Pulmonary artery endothelial cell (primary cell): ENCODE data around the gene HPSE2. TPM values are rescaled to one million over a fixed set of nuclear protein-coding genes. Genes with fewer than 3 reads are reported as not detected.

Experiments used
- DNase-seq: peaks from one replicate; pipeline ENCODE4 v3.0.0-alpha.2; 2011; ENCODE audit warnings: low read depth, low spot score
- total RNA-seq: library from RNA; depleted of rRNA; stranded (reverse); fragments of >200 nt; gene quantifications from 2 replicates; pipeline ENCODE4 v1.2.3, GENCODE V29; 2014

Gene HPSE2
- total RNA-seq, 1 donor from 2014 or later = not detected

DNA sequence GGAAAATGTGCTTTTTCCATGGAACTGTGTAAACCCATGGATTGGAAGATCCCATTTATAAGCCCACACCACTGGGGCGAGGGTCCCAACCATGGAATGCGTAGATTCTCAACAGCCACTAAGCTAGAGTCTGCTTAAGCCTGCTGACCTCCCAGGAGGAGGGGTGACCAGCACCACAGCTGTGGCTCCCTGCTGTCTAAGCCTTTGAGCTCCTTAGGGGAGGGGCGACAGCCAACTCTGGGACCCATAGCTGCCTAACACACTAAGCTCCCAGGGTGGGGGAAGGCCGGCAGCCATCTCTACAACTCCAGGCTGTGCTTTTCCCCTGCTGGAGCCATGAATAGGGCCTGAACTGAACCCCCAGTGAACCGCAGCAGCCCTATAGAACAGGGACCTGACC, 539.1 kb downstream of the HPSE2 start:
- DNase-seq = no peak

DNA sequence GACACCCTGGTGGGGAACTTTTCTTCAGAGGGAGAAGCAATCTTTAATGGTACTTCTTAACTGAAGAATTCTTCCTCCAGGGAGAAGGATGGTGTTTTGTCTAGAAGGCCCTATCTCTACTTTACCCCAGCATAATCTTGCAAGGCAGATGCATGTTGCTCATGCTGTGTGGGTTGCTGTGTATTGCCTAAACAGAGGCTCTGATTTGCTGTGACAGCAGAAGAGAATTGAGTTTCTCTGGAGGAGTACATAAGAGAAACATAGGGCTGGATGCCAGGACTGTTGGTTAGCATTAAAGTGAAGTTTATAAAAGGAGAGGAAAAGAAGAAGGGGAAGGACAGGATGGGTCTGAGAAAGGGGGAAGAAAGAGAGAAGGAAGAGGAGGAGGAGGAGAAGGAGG, 540.8 kb downstream of the HPSE2 start:
- DNase-seq = no peak

DNA sequence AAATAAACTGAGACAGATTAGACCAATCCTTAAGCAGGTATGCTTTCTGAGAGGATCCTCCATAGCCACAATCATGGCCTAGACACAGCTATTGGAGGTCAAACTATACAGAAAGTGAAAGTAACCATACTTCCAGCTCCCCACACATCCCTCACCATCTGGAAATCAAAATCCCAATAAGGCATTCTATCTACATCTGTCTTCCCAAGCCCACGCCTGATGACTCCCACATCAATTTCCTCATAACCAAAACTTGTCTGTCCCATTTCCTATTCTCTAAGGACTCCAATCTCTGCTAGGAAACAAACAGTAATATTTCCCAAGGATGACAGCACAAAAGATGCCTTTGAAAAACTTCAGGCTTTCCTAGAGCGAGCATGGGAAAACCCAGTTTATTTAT, 541.6 kb downstream of the HPSE2 start:
- DNase-seq = no peak

DNA sequence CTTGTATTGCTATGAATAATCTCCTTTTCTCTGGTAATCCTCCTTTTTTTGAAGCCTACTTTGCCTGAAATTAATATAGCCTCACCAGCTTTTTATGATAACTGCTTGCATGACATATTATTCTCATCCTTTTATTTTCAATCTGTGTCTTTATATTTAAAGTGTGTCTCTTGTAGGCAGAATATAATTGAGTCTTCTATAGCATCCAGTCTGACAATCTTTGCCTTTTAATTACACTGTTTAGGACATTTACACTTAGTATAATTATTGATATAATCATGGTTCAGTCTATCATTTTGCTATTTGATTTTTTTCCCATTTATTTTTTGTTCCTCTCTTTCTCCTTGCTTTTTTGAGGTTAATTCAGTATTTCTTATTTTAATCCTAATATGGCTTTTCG, 548.0 kb downstream of the HPSE2 start:
- no peak for DNase-seq

DNA sequence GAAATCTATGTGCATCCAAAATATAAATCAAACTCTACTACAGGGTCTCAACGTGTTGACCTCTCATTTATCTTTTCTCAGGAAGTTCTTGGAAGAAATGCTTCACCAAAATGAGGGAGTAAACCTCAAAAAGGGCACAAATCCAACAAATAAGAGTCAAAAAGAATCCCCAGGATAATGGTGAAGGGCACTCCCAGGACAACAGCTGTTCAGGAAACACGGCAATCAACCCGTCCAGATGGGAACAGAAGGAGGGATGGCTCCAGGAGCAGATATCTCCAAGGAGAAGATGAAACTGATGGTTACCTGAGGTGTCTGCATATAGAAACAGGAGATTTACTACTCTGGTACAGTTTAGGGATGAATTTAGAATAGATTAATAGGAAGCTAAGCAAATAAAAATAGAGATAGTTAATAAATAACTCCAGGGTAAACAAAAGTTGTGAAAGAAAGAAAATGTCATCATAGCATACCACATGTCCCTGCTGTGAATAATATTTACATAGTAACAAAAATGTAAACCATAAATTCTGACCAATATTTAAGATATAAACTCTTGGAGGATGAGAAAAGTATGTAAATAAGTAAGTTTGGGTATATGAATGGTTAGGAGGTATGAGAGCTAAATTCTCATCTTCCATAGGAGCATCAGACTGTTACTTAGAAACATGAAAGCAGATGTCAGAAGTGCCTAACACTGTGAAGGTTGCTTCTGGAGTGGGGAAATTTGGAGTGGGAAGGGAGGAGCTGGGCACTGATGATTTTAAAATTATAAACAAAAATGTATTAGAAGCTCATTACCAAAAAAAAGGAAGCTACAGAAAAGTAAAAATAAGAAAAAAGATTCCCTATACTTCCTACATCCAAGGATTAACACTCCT, 551.4 kb downstream of the HPSE2 start:
- no peak for DNase-seq

DNA sequence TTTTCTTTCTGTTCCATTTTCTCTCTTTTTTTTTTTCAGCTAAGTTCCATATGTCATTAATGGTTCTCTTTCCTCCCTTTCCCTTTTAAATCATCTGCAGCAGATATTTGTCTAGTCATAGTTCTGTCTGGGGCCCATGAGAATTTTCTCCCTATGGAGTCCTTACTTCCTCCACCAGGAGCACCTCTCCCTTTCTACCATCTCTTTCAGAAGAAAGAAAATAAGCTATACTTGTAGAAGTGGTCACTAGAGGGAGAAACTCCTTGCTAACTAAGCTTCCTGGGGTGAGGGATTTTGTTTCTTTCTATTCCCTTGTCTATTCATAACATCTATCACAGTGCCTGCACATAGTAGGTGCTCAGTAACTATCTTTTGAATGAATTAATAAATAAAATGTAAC, 558.8 kb downstream of the HPSE2 start:
- DNase-seq = no peak

DNA sequence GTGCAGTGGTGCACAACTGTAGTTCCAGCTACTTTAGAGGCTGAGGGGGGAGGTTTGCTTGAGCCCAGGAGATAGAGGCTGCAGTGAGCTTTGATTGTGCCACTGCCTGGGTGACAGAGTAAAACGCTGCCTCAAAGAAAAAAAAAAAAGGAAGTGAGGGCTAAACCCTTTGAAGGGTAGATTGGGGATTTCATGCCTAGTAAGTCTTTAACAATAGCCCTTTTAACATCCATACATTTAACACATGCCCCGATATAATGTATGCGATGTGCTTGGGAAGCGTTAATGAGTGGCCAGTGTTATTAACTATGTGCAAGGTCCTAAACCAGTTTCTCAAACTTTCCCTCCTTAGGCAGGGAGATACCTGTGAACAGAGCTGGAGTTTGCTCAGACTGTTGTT, 559.8 kb downstream of the HPSE2 start:
- no peak for DNase-seq

DNA sequence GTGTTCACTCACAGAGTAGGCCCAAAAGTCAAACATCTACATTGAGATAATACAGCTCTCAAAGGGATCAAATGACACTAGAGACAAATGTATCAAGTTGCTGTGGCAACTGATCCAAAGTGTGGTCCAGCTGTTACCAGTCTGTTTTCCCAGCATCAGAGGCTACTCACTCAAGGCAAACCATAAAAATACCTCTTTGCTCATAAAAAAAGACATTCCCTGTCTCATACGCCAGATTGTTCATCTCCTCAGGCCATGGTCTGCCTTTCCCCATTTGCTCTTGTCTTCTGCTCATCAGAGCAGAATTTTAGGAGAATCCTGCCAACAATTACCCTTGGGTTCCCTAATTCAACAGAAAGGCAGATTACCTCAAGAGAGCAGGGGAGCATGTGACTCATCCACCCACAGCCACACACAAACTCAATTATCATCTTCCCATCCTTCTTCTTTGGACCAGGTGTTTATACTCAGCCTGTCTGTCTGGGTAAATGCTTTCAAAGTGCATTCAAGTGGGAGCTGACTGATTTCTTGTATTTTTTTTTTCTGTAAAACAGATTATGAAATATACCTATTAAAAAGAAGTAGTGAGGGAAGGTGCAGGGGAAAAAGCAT, 562.4 kb downstream of the HPSE2 start:
- no peak for DNase-seq

DNA sequence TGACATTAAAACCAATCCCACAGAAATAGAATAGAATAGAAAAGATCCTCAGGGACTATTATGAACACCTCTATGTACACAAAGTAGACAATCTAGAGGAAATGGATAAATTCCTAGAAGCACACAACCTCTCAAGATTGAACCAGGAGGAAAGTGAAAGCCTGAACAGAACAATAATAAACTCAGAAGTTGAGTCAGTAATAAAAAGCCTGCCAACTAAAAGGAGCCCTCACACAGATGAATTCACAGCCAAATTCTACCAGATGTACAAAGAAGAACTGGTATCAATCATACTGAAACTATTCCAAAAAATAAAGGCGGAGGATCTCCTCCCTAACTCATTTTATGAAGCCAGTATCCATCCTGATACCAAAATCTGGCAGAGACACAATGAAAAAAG, 568.6 kb downstream of the HPSE2 start:
- DNase-seq = no peak

DNA sequence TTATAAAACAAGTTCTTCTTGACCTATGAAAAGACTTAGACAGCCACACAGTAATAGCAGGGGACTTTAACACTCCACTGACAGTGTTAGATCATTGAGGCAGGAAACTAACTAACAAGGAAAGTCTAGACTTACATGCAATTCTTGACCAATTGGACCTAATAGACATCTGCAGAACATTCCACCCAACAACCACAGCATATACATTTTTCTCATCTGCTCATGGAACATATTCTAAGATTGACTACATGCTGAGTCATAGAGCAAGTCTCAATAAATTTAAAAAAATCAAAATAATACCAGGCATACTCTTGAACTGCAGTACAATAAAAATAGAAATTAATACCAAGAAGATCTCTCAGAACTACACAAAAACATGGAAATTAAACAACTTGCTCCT, 569.4 kb downstream of the HPSE2 start:
- DNase-seq = no peak

DNA sequence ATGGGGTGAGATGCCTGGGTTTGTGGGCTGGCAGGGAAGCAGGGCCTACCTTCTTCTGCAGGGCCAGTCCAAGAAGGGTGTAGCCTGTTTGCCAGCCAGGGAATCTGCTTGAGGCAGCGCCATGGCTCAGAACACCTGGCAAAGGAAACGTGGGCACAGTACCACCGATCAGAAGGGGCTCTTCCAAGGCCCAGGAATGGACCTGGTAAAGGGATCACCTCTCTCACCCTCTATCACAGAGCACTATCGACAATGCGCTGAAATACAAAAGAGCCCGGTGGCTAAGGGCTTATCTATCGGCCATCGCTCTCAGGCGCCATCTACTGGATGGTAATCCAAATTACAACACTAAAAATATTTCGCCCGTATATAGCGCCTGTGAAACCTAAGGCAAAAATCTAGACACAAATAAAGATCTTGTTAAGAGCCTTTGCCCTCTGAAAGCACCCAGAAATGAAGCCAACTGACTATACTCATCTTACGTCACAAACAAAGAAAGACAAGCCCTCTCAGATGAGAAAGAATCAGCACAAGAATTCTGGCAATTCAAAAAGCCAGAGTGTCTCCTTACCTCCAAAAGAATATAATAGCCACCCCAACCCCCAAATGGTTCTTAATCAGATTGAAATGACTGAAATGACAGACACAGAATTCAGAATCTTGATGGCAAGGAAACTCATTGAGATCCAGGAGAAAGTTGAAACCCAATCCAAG, 571.2 kb downstream of the HPSE2 start:
- DNase-seq = no peak

DNA sequence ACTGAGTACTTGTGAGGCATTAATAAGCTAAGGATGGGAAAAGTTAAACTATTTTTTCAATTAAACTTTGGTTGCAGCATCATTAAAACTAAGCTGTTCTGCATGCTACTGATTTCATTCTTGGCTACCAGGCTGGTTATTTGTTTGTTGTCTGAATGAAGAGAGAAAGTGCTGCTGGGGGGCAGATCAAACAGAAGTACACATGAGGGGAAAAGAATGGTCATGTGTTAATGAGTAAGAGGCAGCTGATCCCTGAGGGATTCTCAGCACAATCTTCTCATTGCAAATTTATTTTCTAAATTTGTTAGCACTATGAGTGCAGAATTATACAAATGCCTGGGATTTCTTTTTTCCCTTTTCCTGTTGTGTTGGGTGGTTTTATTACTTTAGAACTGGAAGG, 575.7 kb downstream of the HPSE2 start:
- DNase-seq = no peak

DNA sequence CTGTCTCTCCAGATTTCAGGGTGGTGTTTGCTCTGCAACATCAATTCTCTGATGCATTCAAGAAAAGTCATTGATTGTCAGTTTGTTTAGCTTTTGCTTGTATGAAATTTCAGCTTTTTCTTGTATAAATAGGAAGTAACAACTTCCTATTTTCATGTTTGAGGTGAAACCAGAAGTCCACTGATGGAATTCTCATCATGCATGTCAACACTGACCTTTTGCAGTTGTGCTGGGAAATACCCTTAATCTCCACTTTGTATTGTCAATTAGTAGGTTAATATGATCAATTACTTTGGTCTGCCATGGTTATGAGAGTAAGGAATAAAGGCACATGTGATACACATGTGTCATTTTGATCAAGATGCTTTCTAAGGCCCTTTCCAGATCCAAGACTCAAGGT, 580.2 kb downstream of the HPSE2 start:
- no peak for DNase-seq

DNA sequence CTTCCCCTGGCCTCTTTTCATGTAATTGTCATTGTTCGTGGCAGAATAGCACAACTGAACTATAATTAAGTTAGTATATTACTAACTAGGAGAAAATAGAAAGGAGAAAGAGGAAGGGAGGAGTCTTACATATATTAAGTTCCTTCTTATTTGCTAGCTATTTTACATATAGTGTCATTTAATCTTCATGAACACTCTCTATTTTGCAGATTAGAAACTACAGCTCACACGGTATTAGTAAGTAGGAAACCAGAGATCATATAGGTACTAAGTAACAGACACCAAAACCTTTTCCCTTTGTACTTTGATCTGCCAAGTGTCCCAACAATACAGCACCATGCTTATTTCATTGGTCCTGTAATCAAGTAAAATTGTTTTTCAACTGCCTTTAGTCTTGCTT, 586.5 kb downstream of the HPSE2 start:
- DNase-seq = no peak

DNA sequence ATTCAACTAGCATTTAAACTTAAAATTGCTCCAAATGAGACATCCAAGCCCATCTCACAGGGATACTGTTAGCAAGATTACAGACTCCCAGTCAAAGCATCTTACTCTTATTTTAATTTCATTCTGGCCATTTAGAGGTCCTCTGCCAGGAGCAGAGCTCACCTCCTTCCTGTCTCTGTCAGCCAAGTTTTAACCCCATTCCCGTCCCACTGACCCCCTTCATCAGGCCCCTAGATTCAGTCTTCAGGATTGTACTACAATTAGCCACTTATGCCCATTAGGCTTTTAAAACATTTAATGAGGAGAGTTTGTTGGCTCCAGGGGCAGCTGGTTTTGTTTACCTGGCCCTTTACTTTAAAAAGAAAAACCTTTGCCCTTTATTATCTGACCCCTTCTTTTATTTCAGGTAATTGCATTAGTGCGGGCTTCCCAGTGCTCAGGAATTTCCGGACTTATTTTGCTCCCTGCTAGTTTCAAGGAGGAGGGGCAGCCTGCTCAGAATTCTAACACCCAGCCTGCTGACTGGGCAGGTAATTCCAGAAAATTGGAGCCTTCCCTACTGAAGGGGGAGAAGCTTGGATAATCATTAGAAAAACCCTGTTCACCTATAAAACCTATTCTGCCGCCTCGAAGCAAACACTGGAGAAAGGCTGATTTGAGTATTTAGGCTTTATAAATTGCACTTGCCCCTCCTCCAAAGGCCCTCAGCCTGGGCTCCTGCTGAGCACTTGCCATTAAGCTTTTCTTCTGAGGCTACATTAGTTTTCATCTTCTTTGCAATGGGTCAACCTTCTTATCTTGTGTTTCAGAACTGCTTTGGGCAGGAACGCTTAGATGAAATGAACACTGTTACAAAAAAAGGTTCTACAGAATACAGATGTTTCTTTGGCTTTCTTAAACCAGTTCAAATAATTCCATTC, 588.4 kb downstream of the HPSE2 start:
- DNase-seq = no peak

DNA sequence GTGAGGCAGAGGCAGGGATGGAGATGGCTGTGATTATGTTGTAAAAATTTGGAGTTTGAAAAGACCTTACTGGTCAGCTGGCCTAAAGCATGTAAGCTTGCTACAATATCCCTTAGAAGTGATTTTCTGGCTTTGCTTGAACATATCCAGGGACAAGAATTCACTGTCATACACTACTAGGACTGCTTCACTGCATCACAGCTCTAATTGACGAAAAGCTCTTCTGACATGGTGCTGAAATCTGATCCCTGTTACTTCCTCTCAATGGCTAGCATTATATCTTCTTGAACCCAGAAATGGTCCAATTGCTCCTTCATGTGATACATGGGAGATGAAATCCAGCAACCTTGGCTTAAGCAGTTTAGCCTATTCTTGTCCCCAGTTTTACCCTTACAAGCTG, 591.2 kb downstream of the HPSE2 start:
- DNase-seq = no peak

DNA sequence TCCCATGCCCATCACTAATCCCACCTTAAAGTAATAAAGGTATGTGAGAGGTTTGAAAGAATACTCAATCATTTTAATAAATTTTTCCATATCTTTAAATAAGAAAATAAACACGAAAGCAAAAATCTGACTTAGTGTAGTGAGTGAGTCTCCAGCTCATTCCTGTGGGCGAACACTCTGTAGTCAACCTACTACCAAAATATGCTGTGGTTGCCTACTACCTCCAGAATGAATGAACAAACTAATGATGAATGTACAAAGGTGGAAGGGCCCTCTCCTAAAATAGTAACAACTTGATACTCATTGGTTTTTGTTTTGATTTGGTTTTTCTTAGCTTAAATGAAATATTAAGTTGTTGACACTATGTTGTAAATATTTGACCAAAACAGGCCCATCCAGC, 593.4 kb downstream of the HPSE2 start:
- DNase-seq = no peak

DNA sequence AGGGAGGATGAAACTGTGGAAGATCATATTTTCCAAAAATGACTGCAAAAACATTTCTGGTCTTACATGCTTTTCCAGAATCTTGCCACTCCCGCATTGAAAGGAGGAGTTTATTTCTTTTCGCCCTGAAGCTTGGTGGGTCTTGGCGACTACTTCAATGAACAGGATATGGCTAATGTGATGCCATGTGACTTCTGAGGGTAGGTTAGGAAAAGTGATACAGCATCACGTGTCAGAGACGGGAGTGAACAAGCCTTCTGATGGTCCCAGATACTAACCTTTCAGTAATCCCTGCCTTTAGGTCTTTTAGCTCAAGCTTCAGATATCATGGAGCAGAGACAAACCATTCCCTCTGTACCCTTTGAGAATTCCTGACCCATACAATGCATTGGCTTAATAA, 596.7 kb downstream of the HPSE2 start:
- no peak for DNase-seq

DNA sequence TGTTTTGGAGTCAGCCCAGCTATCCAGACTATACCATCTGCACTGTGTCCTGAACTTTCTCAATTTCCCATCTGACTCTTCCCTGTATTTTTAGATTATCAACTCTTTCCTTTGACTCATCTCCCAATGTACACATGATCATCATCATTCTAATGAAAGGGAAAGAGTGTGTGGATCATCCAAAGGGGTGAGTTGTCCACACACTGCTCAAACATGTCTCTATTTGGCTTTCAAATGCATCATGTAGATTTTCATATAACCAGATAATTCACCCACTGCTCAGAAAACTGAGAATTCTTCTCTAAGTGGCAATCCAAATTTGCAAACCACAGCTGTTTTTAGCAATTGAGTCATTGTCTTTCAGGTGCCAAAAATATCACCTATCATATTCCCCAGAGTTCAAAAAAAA, 598.7 kb downstream of the HPSE2 start:
- DNase-seq = no peak

DNA sequence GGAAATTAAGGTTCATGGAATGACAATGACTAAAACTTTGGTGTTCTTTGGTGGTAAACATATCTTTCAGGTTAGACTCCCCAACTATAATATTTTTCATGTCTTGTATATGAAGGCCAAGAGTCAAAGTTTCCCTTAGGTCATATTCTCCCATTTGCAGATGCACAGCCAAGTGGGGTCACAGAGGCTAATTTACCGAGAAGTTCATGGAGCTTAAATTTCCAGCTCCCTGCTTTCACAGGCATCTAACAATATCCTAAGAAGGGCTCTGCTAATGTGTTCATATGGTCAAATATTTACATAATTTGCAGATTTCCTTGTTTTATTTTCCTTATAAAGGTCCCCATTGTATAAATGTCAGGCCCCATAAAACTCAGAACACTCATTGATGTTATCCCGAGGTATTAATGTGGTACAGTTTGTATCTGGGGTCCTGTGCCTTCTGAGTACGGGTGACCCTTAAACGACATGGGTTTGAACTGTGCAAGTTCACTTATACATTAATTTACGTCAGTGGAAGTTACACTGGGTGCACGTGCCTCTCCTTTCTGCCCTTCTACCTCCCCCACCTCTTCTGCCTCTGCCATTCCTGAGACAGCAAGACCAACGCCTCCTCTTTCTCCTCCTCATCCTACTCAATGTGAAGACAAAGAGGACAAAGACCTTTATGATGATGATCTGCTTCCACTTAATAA, 603.0 kb downstream of the HPSE2 start:
- no peak for DNase-seq

DNA sequence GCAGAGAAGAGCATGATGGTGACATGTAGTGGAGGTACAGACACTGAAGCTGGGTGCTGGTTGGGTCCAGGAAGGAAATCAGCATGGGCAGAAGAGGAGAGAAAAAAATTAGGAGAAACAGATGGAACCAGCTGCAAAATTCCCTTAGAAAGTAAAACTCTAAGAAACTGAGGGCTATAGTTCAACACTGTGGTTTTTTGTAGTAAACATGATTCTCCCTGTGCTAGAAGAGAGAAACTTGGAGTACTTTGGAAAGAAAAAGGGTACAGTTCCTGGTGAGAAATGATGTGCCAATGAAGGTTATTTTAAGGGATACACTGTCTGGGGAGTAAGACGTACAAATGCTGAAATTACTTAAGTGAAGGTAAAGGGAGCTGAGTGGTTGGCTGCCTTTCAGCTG, 607.4 kb downstream of the HPSE2 start:
- no peak for DNase-seq
